ENCODE data around the gene SF3B4. TPM values are rescaled to one million over a fixed set of nuclear protein-coding genes. Genes with fewer than 3 reads are reported as not detected.

Gene SF3B4
- total and polyA plus RNA-seq, 4 donors, result 19.6 to 48.1 (median 37.7) TPM

- H3K9ac ChIP-seq (ENCODE audit: insufficient read depth in 1 of 2, low read length in 2 of 2), result no peak overlapping the region
Observed at GRCh38 chr1:149937759-149938158, 10.2 kb upstream of the SF3B4 start.

DNA sequence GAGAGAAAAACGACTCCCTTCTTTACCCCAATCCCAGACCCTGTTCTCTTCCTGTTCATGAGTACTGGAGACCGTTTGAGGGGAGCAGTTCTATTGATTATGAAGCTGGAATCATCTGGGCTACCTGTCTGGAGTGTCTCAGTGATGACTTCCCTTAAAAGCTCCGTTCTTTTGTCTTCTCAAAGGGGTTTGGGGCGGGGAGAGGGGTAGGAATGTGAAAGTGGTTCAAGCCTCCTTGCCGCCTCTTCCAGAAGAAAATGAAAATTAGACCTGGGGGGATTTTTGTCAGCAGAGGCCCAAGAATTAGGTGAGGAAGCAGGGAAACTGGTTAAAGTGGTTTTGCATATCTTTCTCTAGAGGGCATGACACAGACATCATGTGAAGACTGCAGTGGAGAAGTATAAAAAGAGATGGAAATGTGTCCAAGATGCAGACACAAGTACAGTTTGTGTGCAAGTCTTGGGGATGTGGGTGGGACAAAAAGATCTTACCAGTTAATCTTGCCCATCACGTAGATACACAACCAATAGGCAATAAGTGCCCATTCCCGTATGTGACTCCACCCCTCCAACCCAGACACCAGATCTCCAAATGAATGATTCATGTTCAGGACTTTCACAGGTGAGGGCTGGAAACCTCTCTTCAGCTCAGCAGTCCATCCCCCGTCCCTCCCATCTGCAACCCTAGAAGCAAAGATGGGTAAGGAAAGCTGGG, 9.5 kb upstream of the SF3B4 start:
- H3K36me3 ChIP-seq (ENCODE audit: control insufficient read depth in 4 of 4, insufficient read depth in 4 of 4, low read length in 4 of 4), result peaks cover 0 to 5% (median 2%) of the 10 kb centered on the region in 4 donors
- DNase-seq, result peak; percentile 19 to 57 (median 55)
- H3K4me3 ChIP-seq, result peak overlapping the region; percentile 55
- 30 to 57% methylated on average over 8 of the region's 8 CpGs for WGBS, 2 donors
- H3K4me1 ChIP-seq (ENCODE audit: control insufficient read depth in 5 of 5, insufficient read depth in 5 of 5, low read length in 5 of 5), result peaks cover 5 to 27% (median 13%) of the 10 kb centered on the region in 5 donors
- H3K27ac ChIP-seq (ENCODE audit: low read depth in 1 of 2, low read length in 1 of 2), result no peak overlapping the region
- no peaks in the 10 kb centered on the region for H3K27me3 ChIP-seq (ENCODE audit: control insufficient read depth in 3 of 3, insufficient read depth in 3 of 3, low read length in 2 of 3)
- H3K9me3 ChIP-seq (ENCODE audit: control insufficient read depth in 4 of 4, insufficient read depth in 3 of 4, low read length in 3 of 4), result no peaks in the 10 kb centered on the region
- ATAC-seq (ENCODE audit: insufficient read depth, low FRiP score), result peak; percentile 37
- H3K9ac ChIP-seq (ENCODE audit: insufficient read depth in 1 of 2, low read length in 2 of 2), result peak overlapping the region in 1 of 2 donors; percentile 75
- no peak for TF ChIP-seq CTCF (IDR thresholded peaks at IDR 0.05; ENCODE audit: control extremely low read depth, extremely low read depth)

More at GRCh38 chr1:149937759-149938158, 10.2 kb upstream of the SF3B4 start:
- DNase-seq, result peak in 1 of 3 donors; percentile 29
- no peak for TF ChIP-seq CTCF (IDR thresholded peaks at IDR 0.05; ENCODE audit: control extremely low read depth, extremely low read depth)
- peak overlapping the region in 1 of 2 donors; percentile 49 for H3K27ac ChIP-seq (ENCODE audit: low read depth in 1 of 2, low read length in 1 of 2)
- ATAC-seq (ENCODE audit: insufficient read depth, low FRiP score), result no peak
- H3K4me1 ChIP-seq (ENCODE audit: control insufficient read depth in 5 of 5, insufficient read depth in 5 of 5, low read length in 5 of 5), result peaks cover 5 to 27% (median 13%) of the 10 kb centered on the region in 5 donors
- no peaks in the 10 kb centered on the region for H3K9me3 ChIP-seq (ENCODE audit: control insufficient read depth in 4 of 4, insufficient read depth in 3 of 4, low read length in 3 of 4)
- H3K27me3 ChIP-seq (ENCODE audit: control insufficient read depth in 3 of 3, insufficient read depth in 3 of 3, low read length in 2 of 3), result no peaks in the 10 kb centered on the region
- H3K4me3 ChIP-seq, result no peak overlapping the region
- H3K36me3 ChIP-seq (ENCODE audit: control insufficient read depth in 4 of 4, insufficient read depth in 4 of 4, low read length in 4 of 4), result peaks cover 0 to 5% (median 2%) of the 10 kb centered on the region in 4 donors

- DNase-seq, result peak; percentile 53 to 79 (median 77)
- H3K4me1 ChIP-seq (ENCODE audit: control insufficient read depth in 5 of 5, insufficient read depth in 5 of 5, low read length in 5 of 5), result peaks cover 5 to 22% (median 13%) of the 10 kb centered on the region in 5 donors
- WGBS, 2 donors, result 38 to 59% methylated on average over 18 of the region's 18 CpGs
- no peak within 1 kb of the TSS for H3K27ac ChIP-seq (ENCODE audit: low read depth in 1 of 2, low read length in 1 of 2)
- TF ChIP-seq CTCF (IDR thresholded peaks at IDR 0.05; ENCODE audit: control extremely low read depth, extremely low read depth), result no peak
- peaks cover 0 to 9% (median 3%) of the 10 kb centered on the region in 4 donors for H3K36me3 ChIP-seq (ENCODE audit: control insufficient read depth in 4 of 4, insufficient read depth in 4 of 4, low read length in 4 of 4)
- H3K27me3 ChIP-seq (ENCODE audit: control insufficient read depth in 3 of 3, insufficient read depth in 3 of 3, low read length in 2 of 3), result no peaks in the 10 kb centered on the region
- peak within 1 kb of the TSS; percentile 55 for H3K4me3 ChIP-seq
- no peaks in the 10 kb centered on the region for H3K9me3 ChIP-seq (ENCODE audit: control insufficient read depth in 4 of 4, insufficient read depth in 3 of 4, low read length in 3 of 4)
- H3K9ac ChIP-seq (ENCODE audit: insufficient read depth in 1 of 2, low read length in 2 of 2), result peak within 1 kb of the TSS; percentile 51 to 75
- ATAC-seq (ENCODE audit: insufficient read depth, low FRiP score), result no peak
Observed at GRCh38 chr1:149936170-149936991, 8.8 kb upstream of the SF3B4 start, which contains the start of gene MTMR11. MTMR11 (minus strand) TSS chr1:149936879; CDS start chr1:149936647, 232 bp downstream.
